HS-27A (cell line): ENCODE data around the gene GPR107.

Source experiments
- DNase-seq: peaks from one replicate; pipeline ENCODE4 v3.0.0-alpha.2; 2012; ENCODE audit warnings: low read depth, missing footprints

Gene GPR107

DNA sequence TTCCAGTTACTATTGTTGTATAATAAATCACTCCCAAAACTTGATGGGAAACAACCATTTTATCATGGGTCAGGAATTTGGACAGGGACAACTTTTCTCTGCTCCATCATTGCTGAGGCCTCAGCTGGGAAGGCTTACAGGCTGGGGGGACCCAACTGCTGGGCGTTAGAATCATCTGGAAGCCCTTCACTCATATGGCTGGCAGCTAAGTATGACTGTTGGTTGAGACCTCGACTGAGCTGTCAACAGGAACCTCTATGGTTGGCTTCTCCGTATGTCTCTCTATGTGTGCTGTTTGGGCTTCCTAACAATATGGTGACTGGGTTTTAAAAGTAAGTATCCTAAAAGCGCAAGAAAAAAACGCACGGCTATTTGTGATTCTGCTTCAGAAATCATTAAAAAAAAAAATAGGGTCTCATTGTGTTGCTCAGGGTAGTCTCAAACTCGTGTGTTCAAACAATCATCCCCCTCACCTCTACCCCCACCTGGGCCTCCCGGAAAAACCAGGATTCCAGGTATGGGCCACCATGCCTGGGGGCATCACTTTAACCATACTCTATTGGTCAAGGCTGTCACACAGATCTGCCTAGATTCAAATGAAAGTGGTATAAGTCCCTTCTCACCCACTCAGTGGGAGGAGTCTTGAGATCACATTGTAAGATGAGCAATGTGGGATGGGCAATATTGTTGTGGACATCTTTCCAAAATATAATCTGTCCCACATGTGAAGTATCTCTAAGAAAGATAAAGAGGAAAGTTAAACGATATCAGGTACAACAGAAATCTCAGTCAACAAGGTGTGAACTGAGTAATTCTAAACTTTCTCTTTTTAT is 26.0 kb upstream of the GPR107 start:
- DNase-seq: no peak

DNA sequence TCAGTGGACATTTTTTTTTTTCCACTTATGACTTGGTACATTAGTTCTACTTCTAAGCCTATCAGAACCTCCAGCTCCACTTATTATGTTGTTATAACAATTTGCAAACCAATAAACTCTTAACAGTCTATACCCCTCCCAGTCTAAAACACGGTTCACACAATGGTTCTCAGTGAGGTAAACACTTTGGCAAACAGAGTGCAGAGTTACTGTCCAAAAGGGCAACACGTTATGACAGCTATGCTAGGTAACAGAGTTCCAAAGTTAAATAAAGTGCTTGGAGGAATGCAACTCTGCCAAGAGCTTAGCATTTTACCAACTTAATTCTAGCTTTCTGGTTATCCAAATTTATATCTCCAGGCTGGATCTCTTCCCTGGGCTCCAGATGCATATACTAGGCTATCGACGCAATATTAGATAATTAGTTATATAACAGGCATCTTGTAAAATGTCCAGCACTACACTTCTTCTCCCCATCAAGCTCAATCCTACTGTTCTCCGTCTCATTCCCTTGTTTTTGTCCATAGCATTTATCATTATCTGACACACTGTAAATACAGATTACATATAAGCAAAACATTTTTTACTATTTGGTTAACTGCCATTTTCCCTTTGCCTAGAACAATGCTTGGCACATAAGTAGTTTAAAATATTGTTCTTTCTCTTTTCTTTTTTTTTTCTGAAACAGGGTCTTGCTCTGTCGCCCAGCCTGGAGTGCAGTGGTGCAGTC is 25.0 kb upstream of the GPR107 start:
- DNase-seq: no peak

DNA sequence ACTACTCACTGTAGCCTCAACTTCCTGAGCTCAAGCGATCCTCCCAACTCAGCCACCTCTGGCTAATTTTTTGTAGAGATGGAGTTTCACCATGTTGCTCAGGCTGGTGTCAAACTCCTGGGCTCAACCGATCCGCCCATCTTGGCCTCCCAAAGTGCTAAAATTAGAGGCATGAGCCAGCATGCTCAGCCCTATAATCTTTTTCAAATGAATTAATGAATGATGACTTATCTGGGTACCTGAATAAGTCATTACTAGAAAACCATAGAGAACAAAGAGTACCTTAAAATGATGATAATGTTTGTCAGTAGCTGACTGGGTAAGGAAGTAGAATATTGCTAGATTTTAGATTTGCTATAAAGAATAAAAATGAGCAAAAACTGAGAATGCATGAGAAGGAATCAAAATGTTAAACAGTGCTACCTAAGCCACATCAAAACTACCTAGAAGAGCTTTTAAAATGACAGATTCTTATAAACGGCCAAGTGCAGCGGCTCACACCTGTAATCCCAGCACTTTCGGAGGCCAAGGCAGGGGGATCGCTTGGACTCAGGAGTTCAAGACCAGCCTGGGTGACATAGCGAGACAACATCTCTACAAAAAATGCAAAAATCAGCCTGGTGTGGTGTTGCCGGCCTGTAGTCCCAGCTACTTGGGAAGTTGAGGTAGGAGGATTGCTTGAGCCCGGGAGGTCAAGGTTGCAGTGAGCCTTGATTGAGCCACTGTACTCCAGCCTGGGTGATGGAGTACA is 24.3 kb upstream of the GPR107 start:
- DNase-seq: no peak

DNA sequence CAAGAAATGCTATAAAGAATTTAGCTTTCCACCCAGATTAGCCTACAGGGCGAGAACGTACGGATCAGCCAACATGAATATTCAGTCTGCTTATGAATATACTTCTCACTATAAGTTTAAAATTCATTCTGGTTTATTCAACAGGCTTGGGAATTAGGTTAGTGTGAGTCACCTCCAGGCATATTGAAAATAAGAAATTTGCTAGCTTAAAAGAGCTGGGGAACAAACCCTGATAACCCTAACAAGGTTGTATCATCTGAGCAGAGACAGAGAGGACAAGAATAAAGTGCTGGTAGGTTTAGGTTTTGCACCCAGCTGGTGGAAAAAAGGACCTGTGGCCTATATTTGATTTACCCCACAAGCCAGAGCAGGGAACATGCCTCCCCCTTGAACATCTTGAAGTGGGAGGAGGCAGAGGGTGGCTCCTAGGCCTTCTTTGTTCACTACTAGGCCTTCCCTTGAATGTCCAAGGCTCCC is 23.0 kb upstream of the GPR107 start:
- no peak for DNase-seq

DNA sequence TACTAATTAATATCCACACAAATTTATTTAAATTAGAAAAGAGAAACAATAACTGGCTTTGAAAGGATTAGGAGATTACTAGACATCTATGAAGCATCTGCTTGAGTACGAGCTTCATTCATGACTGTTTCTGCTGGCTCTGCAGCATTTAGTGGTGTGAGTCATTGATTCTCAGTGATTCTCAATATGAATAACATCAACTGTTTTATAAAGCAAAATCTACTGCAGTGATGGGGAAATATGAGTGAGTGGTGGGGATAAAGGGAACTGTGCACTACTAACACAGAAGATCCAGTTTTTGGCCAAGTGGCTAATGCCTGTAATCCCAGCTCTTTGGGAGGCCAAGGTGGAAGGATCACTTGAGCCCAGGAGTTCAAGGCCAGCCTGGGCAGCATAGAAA is 19.1 kb upstream of the GPR107 start:
- DNase-seq: no peak

DNA sequence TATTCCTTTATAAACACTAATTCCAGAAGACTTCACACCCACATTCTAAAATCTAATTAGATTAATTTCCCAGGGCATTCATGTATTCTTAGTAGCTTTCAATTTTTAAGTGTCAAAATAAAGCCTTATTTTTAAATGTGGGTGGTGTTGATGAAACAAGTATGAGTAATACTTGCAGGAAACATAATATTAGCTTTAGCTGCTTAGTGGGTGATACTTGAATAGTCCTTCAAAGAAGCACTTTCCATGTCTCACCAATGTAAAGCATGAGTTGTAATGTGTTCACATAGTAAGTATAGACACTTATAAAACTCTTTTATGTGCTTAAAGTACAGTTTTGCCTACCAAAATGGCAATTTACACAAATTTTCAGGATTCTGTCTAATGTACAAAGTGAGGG is 17.6 kb upstream of the GPR107 start:
- no peak for DNase-seq

DNA sequence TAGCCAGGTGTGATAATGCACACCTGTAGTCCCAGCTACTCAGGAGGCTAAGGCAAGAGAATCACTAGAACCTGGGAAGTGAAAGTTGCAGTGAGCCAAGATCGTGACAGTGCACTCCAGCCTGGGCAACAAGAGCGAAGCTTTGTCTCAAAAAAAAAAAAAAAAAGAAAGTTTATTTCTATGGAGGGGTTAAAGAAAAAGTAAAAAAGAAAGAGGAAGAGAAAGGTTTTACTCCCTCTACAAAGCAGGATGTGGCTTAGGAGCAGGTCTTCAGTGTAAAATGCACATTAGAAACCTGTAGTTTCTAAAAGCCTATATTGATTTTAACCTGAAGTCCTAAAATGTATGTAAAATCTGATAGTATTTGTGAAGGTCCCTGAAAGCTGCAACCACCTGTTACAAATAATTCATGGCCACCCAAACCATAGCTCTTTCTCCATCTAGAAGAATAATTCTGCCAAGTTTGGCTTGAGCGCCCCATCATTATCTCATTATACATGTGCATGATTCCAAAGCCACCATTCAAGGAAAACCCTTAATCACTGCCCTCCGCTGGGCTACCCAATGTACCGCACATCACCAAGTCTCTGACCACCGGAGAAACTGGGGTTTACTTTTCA is 14.1 kb upstream of the GPR107 start:
- no peak for DNase-seq

DNA sequence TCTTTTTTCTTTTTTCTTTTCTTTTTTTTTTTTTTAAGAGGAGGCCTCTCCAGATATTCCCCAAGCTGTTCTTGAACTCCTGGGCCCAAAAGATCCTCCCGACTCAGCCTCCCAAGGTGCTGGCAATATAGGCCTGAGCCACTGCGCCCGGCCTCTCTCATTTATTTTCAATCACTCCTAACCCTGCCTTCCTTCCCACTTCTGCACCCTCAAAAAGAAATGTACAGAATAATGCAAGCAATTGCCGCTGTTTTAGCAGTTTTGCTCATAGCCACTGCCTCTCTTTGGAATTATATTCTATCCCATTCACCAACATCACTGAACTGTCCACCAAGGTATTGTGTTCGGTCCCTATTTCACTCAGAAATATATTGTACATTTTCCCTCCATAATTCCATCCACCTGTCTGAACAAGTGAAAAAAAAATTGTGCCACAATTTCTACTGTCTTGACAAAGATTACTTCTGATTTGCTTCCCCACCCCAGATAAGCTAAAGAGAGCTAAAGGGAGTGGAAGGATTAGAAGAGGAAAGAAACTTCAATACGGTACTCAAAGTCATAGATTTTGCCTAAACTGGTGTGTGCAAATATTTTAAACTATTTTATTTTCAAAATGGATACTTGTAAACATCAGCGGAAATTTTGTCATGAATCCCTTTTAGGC is 12.6 kb upstream of the GPR107 start:
- no peak for DNase-seq

DNA sequence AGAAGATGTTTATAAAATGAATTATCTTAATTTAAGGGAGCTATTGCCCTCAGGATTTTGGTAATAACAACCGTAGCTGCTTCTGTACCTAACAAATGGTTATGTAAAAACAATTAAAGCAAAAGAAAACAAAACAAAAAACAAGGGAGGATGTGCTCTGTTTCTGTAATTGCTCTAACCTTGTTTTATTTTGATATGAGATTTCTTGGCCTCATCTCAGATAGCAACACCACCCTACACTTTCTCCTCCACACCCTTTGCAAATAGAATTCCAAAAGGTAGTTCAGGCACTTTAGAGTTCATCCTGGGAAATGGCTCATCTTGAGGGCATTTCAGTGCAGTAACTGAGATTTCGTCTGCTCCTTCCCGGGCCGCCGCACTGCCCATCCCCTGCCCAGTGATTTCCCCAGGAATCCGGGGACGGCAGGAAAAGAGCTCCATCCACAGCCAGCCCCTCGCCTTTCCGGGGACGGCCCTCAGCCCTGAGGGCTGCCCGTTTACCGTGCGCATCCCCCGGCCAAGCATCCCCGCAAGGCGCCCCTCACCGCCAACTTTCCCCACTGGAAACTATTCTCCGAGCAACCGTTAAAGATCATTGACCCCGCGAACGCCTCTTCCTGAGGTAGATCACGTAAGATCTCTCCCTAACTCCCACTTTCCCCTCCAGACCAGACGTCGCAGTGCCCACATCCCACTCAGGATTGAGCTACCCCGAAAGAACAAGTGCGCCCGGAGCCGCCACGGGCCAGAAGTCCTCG is 11.9 kb upstream of the GPR107 start:
- no peak for DNase-seq

DNA sequence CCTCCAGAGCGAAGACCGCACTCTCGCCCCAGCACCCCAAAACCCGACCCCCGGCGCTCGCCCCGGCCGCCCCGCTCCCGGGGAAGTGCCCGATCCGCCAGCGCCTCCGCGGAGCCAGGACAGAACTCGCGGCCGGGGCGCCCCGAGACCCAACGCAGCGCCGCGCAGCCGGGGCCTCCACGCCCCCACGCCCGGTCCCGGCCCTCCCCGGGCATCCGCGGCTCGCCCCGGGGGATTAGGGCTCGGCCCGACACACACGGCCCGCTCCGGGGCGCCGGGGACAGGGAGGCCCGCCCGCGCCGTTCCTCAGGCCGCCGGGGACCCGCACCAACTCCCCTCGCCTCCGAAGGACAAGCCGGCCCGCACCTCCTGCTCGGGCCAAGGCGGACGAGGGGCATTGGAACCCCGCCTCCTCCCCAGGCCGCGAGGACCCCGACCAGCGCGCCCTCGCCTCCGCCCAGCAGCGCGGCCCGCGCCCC is 11.3 kb upstream of the GPR107 start:
- no peak for DNase-seq

DNA sequence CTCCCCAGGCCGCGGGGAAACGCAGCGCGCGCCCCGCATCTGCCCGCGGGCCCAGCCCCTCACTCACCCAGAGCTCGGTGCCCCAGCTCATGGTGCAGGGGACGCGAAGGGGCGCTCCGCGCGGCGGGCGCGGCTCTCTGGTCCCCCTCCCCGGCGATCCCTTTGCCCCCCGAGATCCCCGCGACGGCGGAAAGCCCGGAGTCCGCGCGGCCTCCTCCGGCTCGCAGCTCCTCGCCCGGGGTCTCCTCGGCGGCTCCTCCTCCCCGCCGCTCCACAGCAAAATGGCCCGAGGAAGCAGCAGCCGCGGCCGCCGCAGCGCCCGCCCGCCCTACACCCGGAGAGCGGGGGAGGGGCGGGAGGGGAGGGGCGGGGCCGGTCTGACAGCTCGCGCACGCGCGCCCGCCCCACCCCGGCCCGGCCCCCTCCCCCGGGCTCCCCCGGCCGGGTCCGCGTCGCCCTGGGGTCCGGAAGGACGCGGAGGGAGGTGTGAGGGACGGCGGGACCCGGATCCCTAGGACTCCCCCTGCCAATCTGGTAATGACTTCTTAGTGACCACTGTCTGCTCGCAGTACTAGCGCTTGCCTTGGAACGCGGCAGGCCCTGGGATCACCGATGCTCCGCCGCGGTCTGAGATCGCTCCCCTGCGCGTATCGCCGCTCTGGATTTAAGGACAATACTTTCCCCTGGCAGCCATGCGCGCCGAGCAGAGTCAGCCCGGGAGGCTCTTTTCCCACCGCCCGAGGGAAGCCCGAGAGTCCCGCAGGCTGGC is 10.6 kb upstream of the GPR107 start, which contains the start of gene FNBP1:
Gene FNBP1, minus strand, starts transcription at position 305 of the 769 bp plus-strand sequence. Its CDS starts 214 bp downstream, at position 91.
- DNase-seq: no peak

DNA sequence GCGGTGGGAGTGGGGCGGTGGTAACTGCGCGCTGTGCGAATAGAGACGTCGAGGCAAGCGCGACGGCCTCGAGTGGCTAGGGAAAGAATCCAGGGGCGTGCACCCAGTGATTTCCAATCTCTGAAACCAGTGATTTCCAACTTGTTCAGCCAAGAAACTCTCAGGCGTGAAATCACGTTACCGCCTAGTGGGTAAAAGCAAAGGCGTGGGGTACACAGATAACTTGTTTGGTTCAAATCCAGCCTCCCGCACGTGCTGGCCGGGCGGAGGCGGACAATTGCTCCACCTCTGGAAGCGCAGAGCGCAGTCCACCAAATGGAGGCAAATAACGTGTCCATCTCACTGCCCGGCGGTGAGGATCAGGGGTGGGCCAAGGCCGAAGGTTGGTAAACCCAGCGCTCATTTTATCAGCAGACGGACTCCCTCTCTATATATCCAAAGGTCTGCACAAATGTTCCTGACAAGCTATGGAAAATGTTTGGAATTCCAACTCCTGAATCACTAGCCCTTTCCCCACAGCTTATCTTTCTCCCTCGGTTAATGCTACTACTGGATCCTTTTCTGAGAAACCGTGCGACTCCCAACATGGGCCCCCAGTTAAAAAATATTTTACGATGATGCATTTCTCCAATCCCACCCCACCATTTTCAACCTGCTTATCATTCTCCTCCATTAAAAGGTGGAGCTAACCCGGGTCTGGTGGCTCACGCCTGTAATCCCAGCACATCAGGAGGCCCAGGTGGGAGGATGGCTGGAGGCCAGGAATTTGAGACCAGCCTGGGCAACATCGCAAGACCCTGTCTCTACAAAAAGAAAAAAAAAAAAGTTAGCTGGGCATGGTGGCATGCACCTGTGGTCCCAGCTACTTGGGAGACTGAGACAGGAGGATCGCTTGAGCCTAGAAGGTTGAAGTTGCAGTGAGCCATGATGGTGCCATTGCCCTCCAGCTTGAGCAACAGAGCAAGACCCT is 9.8 kb upstream of the GPR107 start:
- DNase-seq: no peak

DNA sequence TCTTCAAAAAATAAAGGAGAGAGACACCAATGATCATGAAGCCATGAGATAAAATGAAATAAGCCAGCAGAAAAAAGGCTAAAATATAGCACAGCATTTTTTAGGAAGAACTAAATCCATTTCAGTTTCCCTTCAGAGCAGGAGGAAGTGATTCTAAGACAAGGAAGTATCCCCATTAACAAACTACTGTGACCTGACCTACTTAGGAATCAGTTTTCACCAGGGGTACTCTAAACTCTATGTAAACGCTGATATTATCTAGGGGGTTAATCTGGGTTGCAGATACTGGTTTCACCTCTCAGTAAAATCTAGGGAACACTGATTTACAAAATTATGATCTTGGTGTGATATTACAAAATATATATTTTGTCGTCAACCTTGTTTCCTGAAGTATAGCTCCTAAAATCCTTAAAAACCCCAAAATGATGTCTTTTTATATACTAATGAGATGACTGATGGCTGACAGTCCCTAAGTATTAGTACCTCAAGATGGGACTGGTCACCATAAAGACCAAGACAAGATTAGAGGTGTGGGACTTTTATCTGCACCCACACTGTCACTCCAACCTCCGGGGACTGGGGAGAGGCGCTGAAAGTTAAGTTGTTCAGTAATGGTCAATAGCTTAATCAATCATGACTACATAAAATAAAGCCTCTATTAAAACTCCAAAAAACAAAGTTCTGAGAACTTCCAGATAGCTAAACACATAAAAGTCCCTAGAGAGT is 7.8 kb upstream of the GPR107 start:
- no peak for DNase-seq

DNA sequence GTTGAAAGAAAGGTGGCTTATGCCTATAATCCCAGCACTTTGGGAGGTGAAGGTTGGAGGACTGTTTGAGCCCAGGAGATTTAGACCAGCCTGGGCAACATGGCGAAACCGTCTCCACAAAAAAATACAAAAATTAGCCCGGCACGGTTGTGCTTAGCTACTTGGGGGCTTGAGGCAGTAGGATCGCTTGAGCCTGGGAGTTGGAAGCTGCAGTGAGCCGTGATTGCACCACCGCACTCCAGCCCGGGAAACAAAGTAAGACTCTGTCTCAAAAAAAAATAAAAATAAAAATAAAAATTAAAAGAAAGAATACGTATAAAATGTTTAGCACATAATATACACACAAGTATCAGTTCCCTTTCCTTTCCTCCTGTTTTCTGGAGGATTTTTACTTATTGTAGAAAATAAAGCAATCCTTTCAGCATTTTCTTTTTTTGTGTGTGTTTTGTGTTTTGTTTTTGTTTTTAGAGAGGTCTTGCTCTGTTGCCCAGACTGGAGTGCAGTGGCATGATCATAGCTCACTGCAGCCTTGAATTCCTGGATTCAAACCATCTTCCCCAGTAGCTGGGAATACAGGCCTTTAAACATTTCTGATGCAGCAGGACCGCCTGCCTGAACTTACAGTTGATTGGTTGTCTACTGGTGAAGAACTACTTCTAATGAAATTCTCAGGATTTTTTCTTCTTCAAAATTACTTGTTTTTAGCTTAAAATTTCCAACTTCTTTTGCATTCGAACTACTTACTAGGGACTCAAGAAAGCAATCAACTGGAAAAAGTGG is 4.1 kb upstream of the GPR107 start:
- DNase-seq: no peak

DNA sequence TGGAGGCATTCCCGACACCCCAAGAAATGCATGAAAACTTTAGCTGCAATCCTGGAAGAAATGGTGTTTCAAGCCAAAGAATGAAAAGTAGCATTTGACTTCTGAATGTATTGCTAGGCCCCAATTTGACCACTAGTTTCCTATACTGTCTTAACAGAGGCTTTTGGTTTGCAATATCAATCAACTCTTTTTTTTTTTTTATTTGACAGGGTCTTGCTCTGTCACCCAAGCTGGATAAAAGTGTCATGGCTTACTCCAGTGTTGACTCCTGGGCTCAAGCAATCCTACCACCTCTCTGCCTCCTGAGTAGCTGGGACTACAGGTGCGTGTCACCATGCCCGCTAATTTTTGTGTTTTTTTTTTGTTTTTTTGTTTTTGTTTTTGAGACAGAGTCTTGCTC is 3.2 kb upstream of the GPR107 start:
- DNase-seq: no peak

DNA sequence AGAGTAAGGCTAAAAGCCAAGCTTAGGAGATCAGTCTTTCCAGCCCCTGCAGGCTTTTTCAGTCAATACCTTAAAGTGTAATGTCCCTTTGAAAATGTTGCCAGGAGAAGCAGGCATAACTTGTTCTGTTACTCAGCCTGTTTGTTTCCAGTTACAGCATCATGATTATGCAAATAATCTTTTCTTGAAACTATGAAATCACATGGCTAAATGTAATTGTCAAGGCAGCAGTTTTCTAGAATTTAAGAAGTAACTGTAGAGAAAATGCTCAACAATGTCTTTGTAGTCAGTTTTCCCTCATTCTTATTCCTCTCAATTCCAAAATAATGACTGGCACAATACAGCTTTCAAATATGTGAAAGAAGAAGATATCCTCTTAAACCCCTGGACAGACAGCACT is 1.9 kb upstream of the GPR107 start:
- DNase-seq: no peak

DNA sequence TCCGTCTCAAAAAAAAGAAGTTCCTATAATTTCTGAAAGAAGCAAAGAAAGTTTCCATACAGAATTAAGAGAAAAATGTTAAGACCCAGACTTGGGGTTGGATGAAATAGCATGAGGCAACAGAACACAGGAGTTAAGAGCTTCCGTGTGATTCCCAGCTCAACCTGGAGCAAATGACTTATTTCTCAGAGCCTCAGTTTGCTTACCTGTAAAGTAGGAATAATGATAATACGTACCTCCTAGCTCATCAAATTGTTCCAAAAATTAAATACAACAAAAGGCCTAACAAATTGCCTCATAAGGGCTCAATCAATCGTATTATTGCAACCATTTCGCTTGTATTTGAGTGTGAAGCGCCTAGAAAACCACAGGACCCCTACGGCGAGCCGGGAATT is 600 bp upstream of the GPR107 start:
- no peak for DNase-seq
